CD4-positive, alpha-beta T cell treated with Interleukin-17A for 4 hours (primary cell): ENCODE data around the gene LMO2.
"Not testable (repeated sequence)": the region's sequence is repeated elsewhere in the genome, so short reads cannot be mapped to it uniquely, and the experiment has no call there.

Experiments
- DNase-seq: peaks from one replicate; pipeline ENCODE4 v3.0.0-alpha.2; 2020; ENCODE audit warnings: mixed read lengths

The LMO2 gene

DNA sequence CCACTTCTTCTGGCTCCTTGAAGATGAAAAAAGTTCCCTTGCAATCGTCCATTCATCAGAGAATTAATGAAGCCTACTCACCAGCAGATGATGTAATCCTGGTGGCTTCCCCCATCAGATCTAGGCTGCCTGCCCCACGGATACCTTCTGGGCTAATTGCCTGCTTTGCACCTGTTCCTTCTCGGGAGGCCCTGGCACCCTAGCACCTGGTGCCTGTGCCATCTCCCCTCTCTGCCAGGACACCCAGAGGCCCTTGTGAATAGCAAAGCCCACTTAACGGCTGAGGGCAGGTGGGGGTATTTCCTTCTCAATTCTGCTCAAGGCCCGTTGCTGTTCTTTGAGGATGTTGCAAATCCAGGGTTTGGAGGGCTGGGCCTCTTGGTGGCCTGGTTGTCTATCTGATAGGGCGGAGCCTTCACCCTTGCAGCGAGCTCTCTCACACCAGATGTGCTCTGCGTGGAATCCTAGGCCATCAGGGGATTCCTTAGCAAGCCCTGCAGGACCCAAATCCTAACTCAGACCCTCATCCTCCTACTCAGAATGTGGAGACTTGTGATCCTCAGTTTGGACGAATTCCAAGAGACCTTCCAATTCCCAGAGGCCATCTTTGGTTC lies at the start of gene LMO2:
LMO2 (minus strand) TSS at position 363 of the 614 bp plus-strand sequence. CDS start 22,360 bp downstream, outside the sequence.
- no peak for DNase-seq

DNA sequence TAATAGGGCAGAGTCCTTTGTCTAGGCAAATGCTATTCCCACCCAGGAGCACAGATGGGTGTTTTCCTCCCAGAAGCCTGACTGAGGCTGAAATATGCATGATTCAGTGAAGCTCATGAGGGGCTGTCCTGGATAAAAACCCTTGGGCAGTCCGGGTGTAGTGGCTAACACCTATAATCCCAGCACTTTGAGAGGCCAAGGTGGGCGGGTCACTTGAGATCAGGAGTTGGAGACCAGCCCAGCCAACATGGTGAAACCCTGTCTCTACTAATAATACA lies 48.6 kb upstream of the LMO2 start:
- no peak for DNase-seq

- DNase-seq, result no peak
Observed at GRCh38 chr11:33936725-33937604, 45.1 kb upstream of the LMO2 start.

GRCh38 chr11:33935461-33936456 lies 43.9 kb upstream of the LMO2 start:
- DNase-seq, result no peak

DNA sequence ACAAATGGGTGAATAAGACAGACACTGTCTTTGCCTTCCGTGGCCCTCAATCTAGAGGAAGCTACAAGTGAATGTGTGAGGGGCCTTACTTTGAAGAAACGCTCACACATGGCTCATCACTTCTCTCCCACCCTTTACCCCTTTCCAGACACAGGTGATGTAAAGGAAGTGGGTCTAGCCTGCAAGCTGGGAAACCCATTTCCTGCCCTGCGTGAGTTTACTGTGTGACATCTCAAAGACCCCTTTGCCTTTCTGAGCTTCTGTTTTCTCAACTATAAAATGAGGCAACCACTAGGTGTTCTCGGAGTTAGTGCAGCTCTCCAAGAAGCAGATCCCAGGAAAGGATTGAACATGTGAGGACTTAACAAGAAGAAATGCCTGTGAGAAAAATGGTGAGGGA lies 43.1 kb upstream of the LMO2 start:
- DNase-seq, result no peak

GRCh38 chr11:33934450-33934849 lies 42.6 kb upstream of the LMO2 start:
- DNase-seq, result no peak

DNA sequence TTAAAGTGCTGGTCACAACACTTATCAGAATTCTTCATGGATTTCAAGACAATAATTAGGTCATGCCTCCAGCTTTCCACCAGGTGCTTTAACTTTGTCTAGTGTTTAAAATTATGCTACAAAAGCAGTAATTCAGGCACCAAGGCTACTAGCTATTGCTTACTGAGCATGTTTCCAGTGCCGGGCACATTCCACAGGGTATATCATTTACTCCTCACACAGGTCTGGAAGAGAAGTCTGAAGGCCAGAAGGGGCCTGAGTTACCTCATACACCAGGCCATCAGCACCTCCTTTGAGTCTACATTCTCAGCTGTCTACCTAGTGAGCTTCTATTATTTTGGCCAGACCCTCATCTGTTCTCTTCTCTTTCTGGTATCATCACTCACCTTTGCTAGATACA lies 41.7 kb upstream of the LMO2 start:
- DNase-seq, result no peak

- DNase-seq, result no peak
Observed at GRCh38 chr11:33932721-33933120, 40.8 kb upstream of the LMO2 start.

DNA sequence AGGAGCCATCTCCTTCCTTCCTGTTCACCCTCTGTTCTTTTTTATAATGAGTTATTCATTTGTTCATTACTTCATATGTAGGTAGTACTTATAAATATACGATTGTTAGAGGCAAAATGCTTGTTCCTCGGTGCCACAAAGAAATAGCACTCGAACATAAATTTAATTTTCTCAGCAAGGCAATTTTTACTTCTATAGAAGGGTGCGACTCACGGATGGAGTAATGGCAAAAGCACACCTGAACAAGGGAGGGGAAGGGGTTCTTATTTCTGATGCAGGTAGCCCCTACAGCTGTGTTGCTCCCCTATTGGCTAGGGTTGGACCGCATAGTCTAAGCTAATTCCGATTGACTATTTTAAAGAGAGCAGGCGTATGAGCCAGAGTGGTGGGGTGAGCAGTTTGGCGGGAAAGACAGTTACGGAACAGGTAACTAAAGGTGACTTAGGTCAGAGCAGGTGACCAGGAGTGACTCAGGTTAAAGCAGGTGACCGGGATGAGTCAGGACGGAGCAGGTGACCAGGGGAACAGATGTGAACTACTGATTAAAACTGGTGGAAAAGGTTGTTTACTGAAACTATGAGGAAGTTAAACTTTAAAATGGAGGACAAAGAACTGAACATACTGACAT lies 40.0 kb upstream of the LMO2 start:
- DNase-seq, result not testable (repeated sequence)

GRCh38 chr11:33931067-33931466 lies 39.2 kb upstream of the LMO2 start:
- DNase-seq, result no peak

DNA sequence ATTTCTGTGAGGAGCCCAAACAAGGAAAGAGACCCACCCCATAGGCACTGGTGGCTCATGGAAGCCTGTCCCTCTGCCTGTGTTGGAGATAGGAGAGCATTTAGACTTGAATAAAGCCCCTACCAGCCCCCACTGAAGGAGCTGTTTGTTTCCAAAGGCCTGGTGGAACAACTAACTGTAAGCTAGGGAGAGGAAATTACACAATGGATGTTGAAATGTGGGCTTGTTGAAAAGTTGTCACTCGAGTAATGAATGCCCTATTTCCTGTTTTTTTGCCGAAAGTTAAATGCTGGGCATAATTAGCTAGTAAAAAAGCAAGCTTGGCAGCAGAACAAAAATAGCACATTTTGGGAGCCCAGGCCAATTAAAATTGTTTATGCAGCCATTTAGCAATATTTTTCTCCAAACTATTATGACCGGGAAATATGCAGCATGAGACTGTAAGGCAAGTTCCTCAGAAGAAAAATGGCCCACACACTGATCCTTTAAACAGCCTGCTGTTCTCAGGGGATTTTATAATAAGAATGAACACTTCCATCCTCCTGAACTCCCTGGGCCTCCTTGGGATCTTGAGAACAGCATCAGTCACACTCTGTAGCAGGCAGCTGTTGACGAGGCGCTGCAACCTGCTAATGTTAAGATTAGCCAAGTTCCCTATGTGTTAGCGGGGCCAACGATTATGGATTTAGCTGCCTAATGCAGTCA lies 38.6 kb upstream of the LMO2 start:
- DNase-seq, result no peak

GRCh38 chr11:33928564-33928963 lies 36.7 kb upstream of the LMO2 start:
- DNase-seq, result no peak

- DNase-seq, result no peak
Observed at GRCh38 chr11:33926671-33927552, 35.0 kb upstream of the LMO2 start.

DNA sequence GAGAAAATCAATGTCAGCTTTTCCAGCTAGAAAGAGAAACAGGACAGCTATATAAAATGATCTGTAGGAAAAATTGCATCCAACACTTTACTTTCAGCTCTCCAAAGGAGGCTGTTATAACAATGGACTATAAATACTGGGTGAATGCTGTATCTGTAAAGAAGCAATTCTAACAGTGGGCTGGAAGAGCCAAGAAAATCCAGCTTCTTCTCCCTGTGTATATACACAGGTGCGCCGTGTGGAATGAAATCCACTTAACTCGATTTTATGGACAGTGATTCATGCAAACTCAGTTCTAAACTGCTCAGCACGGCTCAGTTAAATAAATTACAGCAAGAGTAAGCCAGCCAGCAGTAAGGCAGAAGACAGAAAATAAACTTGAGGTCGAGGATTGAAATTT lies 32.5 kb upstream of the LMO2 start:
- no peak for DNase-seq

GRCh38 chr11:33923626-33924025 lies 31.8 kb upstream of the LMO2 start:
- DNase-seq, result no peak

DNA sequence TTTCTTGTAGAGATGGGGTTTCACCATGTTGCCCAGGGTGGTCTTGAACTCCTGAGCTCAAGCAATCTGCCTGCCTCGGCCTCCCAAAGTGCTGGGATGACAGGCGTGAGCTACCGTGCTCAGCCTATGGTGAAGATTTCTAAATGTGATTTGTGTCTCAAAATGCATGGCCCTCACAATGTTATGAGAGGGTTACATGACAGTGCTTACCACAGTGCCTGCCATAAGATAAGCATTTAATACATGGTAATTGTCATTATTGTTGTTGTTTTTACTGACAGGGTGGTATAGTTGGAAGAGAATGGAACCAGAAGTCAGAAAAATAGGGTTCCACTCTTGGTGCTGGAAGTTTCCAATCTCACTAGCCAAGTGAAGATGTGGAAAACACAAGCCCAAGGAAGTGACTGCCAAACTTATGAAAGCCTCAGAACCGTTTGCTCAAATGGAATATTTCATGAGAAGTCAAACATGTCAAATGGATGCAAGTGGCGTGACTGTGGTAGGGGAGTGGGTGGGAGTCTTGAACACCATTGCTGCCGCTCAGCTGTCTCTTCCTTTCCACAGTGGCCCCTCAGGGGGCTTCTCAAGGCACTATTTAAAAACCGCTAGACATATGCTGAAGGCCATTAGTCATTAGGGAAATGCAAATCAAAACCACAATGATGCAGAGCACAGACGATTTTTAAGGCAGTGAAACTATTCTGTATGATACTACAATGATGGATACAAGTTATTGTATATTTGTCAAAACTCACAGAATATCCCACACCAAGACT lies 29.1 kb upstream of the LMO2 start:
- no peak for DNase-seq

- DNase-seq, result no peak
Observed at GRCh38 chr11:33919645-33920044, 27.8 kb upstream of the LMO2 start.

DNA sequence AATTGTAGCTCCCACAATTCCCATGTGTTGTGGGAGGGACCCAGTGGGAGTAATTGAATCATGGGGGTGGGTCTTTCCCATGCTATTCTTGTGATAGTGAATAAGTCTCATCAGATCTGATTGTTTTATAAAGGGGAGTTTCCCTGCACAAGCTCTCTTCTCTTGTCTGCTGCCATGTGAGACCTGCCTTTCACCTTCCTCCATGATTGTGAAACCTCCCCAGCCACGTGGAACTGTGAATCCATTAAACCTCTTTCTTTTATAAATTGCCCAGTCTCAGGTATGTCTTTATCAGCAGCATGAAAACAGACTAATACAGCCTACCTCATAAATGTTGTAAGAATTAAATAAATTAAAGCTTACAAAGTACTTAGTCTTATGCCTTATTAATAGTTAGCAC lies 25.5 kb upstream of the LMO2 start:
- not testable (repeated sequence) for DNase-seq

DNA sequence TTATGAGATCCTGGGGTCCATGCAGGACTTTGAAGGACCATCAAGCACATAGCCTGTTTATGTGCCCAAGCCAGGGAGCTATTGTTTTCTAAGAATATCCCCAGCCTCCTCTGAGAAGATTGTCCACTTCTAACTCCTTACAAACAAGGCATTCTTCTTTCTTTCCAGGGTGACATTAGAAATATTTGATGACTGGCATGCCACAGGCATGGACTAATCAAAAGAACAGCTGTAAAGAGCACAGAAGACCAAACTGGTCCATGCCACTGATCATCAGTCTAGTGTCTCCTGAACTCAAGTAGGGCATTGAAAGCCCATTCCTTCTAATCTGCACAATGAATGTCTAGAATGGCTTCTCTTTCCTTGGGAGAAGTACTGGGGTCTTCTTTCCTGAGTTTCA lies 24.9 kb upstream of the LMO2 start:
- DNase-seq, result no peak

DNA sequence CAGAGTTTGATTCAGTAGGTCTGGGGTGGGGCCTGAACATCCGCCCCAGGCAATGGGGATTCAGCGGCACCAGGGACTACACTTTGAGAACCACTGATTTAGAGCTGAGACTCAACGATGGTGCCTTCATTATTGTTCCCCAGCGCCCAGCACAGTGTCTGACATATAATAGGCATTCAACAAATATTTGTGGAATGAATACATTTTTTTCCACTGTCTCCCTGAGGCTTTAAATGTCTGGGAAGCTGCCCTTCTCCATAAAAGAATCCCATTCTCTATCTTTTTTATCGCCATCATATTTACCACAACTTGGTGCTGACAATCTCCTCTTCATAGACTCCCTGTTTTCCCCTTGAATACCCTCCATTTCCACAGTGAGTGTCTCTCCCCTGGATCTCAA lies 23.6 kb upstream of the LMO2 start:
- DNase-seq, result no peak
